Activated T-helper 17 cell treated with anti-CD3 and anti-CD28 coated beads, Interleukin-2, amount 50 U/mL, for 72 hours (primary cell): ENCODE results near the gene FHIP2A. TPM values are rescaled to one million over a fixed set of nuclear protein-coding genes. Genes with fewer than 3 reads are reported as not detected.
"Not testable (repeated sequence)": the region's sequence is repeated elsewhere in the genome, so short reads cannot be mapped to it uniquely, and the experiment has no call there.

Experiments used
- ATAC-seq: fragments of 150-1000 bp; cut with Tn5 transposase; replicated peaks from 2 replicates; pipeline ENCODE4 v1.10.0; 2021; ENCODE audit warnings: mild to moderate bottlenecking, moderate library complexity
- H3K27ac Mint-ChIP-seq: one replicate; pipeline ENCODE4 v1.8.0; 2022; ENCODE audit warnings: mixed read lengths
- H3K27me3 Mint-ChIP-seq: one replicate; pipeline ENCODE4 v1.8.0; 2022; ENCODE audit warnings: mixed read lengths
- H3K36me3 Mint-ChIP-seq: one replicate; pipeline ENCODE4 v1.8.0; 2022; ENCODE audit warnings: low read depth, mild to moderate bottlenecking, mixed read lengths
- H3K4me1 Mint-ChIP-seq: one replicate; pipeline ENCODE4 v1.8.0; 2022; ENCODE audit warnings: mixed read lengths
- H3K4me3 Mint-ChIP-seq: one replicate; pipeline ENCODE4 v1.8.0; 2022; ENCODE audit warnings: mild to moderate bottlenecking, mixed read lengths
- H3K9me3 Mint-ChIP-seq: one replicate; pipeline ENCODE4 v1.8.0; 2022; ENCODE audit warnings: mixed read lengths
- total RNA-seq, 2 donors: library from RNA; stranded (reverse); gene quantifications; one replicate each; pipeline ENCODE4 v1.2.3, GENCODE V29; 2022

Gene FHIP2A
- total RNA-seq, 2 donors from 2014 or later: 22.8 to 31.2 TPM

GRCh38 chr10:114856544-114857287 is 35.1 kb downstream of the FHIP2A start:
- Mint-ChIP-seq H3K36me3 (peaks cover 95% of the 10 kb centered on the region), H3K27me3 (no peaks in the 10 kb centered on the region), H3K9me3 (no peaks in the 10 kb centered on the region), H3K4me3 (peak overlapping the region; percentile 63), H3K27ac (peak overlapping the region; percentile 84), H3K4me1 (peaks cover 20% of the 10 kb centered on the region)
- ATAC-seq: peak; percentile 93

GRCh38 chr10:114857288-114857565 is 35.6 kb downstream of the FHIP2A start:
- not testable (repeated sequence) for H3K27me3 Mint-ChIP-seq, H3K9me3 Mint-ChIP-seq
- H3K4me3 Mint-ChIP-seq: peak overlapping the region; percentile 63
- peak overlapping the region; percentile 84 for H3K27ac Mint-ChIP-seq
- H3K4me1 Mint-ChIP-seq: peaks cover 19% of the 10 kb centered on the region
- peaks cover 94% of the 10 kb centered on the region for H3K36me3 Mint-ChIP-seq
- ATAC-seq: peak; percentile 6

GRCh38 chr10:114857922-114858629 is 36.5 kb downstream of the FHIP2A start:
- peak overlapping the region; percentile 63 for H3K4me3 Mint-ChIP-seq
- no peaks in the 10 kb centered on the region for H3K27me3 Mint-ChIP-seq
- H3K9me3 Mint-ChIP-seq: no peaks in the 10 kb centered on the region
- peaks cover 14% of the 10 kb centered on the region for H3K4me1 Mint-ChIP-seq
- peaks cover 94% of the 10 kb centered on the region for H3K36me3 Mint-ChIP-seq
- peak overlapping the region; percentile 84 for H3K27ac Mint-ChIP-seq
- no peak for ATAC-seq

GRCh38 chr10:114859222-114859621 is 37.6 kb downstream of the FHIP2A start:
- peak; percentile 22 for ATAC-seq
- Mint-ChIP-seq H3K27ac (peak overlapping the region; percentile 47), H3K36me3 (peaks cover 97% of the 10 kb centered on the region), H3K4me3 (peak overlapping the region; percentile 19), H3K27me3 (no peaks in the 10 kb centered on the region), H3K4me1 (peaks cover 14% of the 10 kb centered on the region), H3K9me3 (no peaks in the 10 kb centered on the region)

DNA sequence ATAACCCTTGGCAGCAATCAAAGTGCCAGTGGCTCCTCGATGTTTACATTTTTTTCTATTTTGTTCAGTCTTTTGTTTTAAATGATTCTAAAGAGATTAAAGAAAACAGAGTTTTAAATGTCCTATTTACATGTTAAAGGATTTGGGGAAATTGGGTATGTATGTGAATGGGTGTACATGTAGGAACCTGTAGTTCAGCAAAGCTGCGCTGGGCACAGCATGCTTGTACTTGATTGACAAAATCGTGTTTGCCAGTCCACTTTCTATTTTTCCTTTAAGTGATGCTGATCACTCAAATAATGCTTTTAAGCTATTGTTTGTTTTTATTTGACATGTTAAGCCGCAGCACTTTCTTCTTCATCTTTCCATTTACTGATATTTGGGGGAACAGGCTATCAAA is 40.9 kb downstream of the FHIP2A start:
- Mint-ChIP-seq H3K4me3 (no peak overlapping the region), H3K27me3 (no peaks in the 10 kb centered on the region), H3K27ac (no peak overlapping the region), H3K9me3 (no peaks in the 10 kb centered on the region), H3K4me1 (peaks cover 5% of the 10 kb centered on the region), H3K36me3 (peaks cover 82% of the 10 kb centered on the region)
- ATAC-seq: no peak

- Mint-ChIP-seq H3K4me3 (no peak overlapping the region), H3K27ac (no peak overlapping the region), H3K27me3 (no peaks in the 10 kb centered on the region), H3K4me1 (no peaks in the 10 kb centered on the region), H3K36me3 (peaks cover 35% of the 10 kb centered on the region), H3K9me3 (no peaks in the 10 kb centered on the region)
- no peak for ATAC-seq
Measured at GRCh38 chr10:114867365-114867764, 45.8 kb downstream of the FHIP2A start.

- no peaks in the 10 kb centered on the region for H3K4me1 Mint-ChIP-seq
- no peak overlapping the region for H3K27ac Mint-ChIP-seq
- peaks cover 19% of the 10 kb centered on the region for H3K36me3 Mint-ChIP-seq
- peaks cover 10% of the 10 kb centered on the region for H3K27me3 Mint-ChIP-seq
- no peaks in the 10 kb centered on the region for H3K9me3 Mint-ChIP-seq
- no peak for ATAC-seq
- H3K4me3 Mint-ChIP-seq: no peak overlapping the region
Measured at GRCh38 chr10:114868870-114869519, 47.4 kb downstream of the FHIP2A start.

- H3K27me3 Mint-ChIP-seq: peaks cover 10% of the 10 kb centered on the region
Measured at GRCh38 chr10:114869520-114869892, 47.9 kb downstream of the FHIP2A start.

DNA sequence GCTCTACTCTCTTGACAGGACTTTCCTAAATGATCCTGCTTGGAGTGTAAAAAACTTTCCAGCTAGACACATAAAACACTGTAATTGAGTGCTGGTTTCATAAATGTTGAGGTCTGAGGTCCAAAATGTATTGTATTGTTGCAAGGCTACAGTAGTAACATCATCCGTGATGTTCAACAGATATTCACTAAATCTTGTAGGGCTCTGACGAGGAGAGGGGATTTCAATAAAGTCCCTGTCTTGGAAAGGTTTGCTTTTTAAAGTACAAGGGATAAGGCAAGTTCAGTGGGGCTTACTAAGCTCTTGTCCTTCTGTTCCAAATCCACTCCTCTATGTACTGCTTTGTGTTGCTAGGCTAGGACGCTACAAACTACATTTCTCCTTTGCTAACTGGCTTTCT is 48.9 kb downstream of the FHIP2A start:
- Mint-ChIP-seq H3K4me1 (peaks cover 2% of the 10 kb centered on the region), H3K27ac (no peak overlapping the region), H3K27me3 (peaks cover 17% of the 10 kb centered on the region), H3K36me3 (peaks cover 8% of the 10 kb centered on the region), H3K4me3 (no peak overlapping the region), H3K9me3 (no peaks in the 10 kb centered on the region)
- no peak for ATAC-seq

More at GRCh38 chr10:114869520-114869892, 47.9 kb downstream of the FHIP2A start:
- ATAC-seq: no peak
- Mint-ChIP-seq H3K27ac (no peak overlapping the region), H3K4me3 (no peak overlapping the region), H3K4me1 (no peaks in the 10 kb centered on the region), H3K9me3 (no peaks in the 10 kb centered on the region), H3K36me3 (peaks cover 14% of the 10 kb centered on the region)

GRCh38 chr10:114871379-114871778 is 49.8 kb downstream of the FHIP2A start:
- Mint-ChIP-seq H3K4me3 (no peak overlapping the region), H3K27ac (no peak overlapping the region), H3K27me3 (peaks cover 26% of the 10 kb centered on the region), H3K36me3 (peaks cover 2% of the 10 kb centered on the region), H3K4me1 (peaks cover 5% of the 10 kb centered on the region), H3K9me3 (no peaks in the 10 kb centered on the region)
- no peak for ATAC-seq

Other genes with a start within 250 kb of the FHIP2A start
- gene ABLIM1, start 163.5 kb upstream of the FHIP2A start, total RNA-seq: 100 to 1,000 TPM in 1 of 2 donors, 10 to 100 TPM in 1; 58.7 to 154 TPM
- 10 to 100 TPM; 13.4 to 19.8 TPM for gene TRUB1, start 116.4 kb downstream of the FHIP2A start, total RNA-seq